Stimulated activated CD4-positive, alpha-beta T cell treated with anti-CD3 and anti-CD28 coated beads, Interleukin-4, amount 100 ng/mL, for 4 hours (primary cell): ENCODE measurements around the gene MICOS13.
A peak's percentile ranks its signal among the peaks of the same experiment; 100 is the strongest.

Source experiments
- DNase-seq, 2 experiments: peaks; one replicate each; pipeline ENCODE4 v3.0.0-alpha.2; 2020

The MICOS13 gene

GRCh38 chr19:5687360-5688198, 7.3 kb upstream of the MICOS13 start:
- DNase-seq: no peak

- DNase-seq: peak; percentile 90 to 100
Measured at GRCh38 chr19:5686647-5687359, 6.5 kb upstream of the MICOS13 start.

GRCh38 chr19:5686326-5686646, 6.0 kb upstream of the MICOS13 start:
- DNase-seq: no peak

GRCh38 chr19:5684694-5685430, 4.5 kb upstream of the MICOS13 start:
- no peak for DNase-seq

- DNase-seq: no peak
Measured at GRCh38 chr19:5683177-5683886, 3.0 kb upstream of the MICOS13 start.

GRCh38 chr19:5682107-5682482, 1.8 kb upstream of the MICOS13 start:
- DNase-seq: no peak

- no peak for DNase-seq
Measured at GRCh38 chr19:5681391-5682106, 1.2 kb upstream of the MICOS13 start.

GRCh38 chr19:5680084-5680436, 256 bp downstream of the MICOS13 start:
- no peak for DNase-seq

- no peak for DNase-seq
Measured at GRCh38 chr19:5679289-5680083, 830 bp downstream of the MICOS13 start.

- DNase-seq: no peak
Measured at GRCh38 chr19:5678071-5678718, 2.1 kb downstream of the MICOS13 start.

GRCh38 chr19:5677580-5677979, 2.7 kb downstream of the MICOS13 start:
- no peak for DNase-seq

GRCh38 chr19:5677136-5677535, 3.2 kb downstream of the MICOS13 start:
- no peak for DNase-seq

GRCh38 chr19:5676772-5677105, 3.6 kb downstream of the MICOS13 start:
- no peak for DNase-seq

- DNase-seq: no peak
Measured at GRCh38 chr19:5676105-5676771, 4.1 kb downstream of the MICOS13 start.

- no peak for DNase-seq
Measured at GRCh38 chr19:5674714-5675113, 5.6 kb downstream of the MICOS13 start.

- DNase-seq: no peak
Measured at GRCh38 chr19:5673752-5674151, 6.6 kb downstream of the MICOS13 start.

- no peak for DNase-seq
Measured at GRCh38 chr19:5672708-5673459, 7.4 kb downstream of the MICOS13 start.

- DNase-seq: no peak
Measured at GRCh38 chr19:5671600-5671999, 8.7 kb downstream of the MICOS13 start.

GRCh38 chr19:5669212-5669611, 11.1 kb downstream of the MICOS13 start:
- DNase-seq: no peak

- no peak for DNase-seq
Measured at GRCh38 chr19:5667751-5668271, 12.5 kb downstream of the MICOS13 start.
